LNCaP clone FGC (cell line): ENCODE measurements around the gene ARPC1B.
A peak's percentile ranks its signal among the peaks of the same experiment; 100 is the strongest.
"Not testable (repeated sequence)": the region's sequence is repeated elsewhere in the genome, so short reads cannot be mapped to it uniquely, and the experiment has no call there.

Experiments
- DNase-seq: peaks from one replicate; pipeline ENCODE4 v3.0.0-alpha.2; 2011; ENCODE audit warnings: low read depth
- H3K4me3 ChIP-seq: 2 replicates; pipeline ENCODE4 v1.5.1; 2011; ENCODE audit warnings: mild to moderate bottlenecking, low read depth, low read length, control low read depth
- CTCF ChIP-seq: IDR thresholded peaks from 2 replicates; pipeline ENCODE4 v1.5.1; 2012; ENCODE audit warnings: mild to moderate bottlenecking; ENCODE audit not compliant: control insufficient read depth, insufficient read depth; ENCODE audit errors: extremely low read depth

The ARPC1B gene

DNA sequence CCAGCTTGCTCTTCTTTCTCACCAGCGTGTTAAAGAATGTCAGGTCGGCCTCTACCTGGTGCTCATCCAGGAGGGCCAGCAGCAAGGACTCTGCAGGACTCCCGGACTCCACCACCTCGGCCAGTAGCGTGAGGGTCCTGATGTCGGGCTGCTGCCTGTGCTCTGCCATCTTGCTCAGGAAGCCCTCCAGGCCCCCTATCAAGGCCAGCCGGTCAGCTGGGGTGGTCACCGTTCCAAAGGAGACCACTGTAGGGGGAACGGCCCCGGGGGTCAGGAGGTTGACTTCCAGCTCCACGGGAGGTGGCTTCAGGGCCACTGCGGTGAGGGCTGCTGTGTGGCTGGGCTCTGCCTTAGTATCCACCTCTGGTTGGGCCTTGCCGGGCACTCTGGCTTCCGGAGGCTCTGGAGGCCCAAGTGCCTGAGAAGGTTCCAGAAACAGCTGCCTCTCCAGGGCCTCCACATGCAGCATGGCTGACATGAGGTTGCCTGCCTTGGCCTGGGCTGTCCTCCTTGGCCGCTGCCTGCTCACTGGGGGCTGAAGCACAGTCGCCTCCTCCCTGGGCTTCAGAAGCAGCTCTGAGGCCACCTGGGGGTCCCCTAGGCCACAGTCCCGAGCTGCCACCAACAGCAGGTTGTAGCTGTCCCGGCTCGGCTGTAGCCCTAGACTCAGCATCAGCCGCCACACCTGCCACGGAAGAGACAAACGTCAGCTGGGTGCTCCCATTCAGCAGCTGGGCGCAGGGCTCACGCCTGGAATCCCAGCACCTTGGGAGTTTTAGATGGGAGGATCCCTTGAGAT, 50.6 kb downstream of the ARPC1B start:
- H3K4me3 ChIP-seq = no peak overlapping the region
- no peak for TF ChIP-seq CTCF
- no peak for DNase-seq

- DNase-seq = no peak
- H3K4me3 ChIP-seq = no peak overlapping the region
- no peak for TF ChIP-seq CTCF
Measured at GRCh38 chr7:99428972-99429566, 54.5 kb downstream of the ARPC1B start.

DNA sequence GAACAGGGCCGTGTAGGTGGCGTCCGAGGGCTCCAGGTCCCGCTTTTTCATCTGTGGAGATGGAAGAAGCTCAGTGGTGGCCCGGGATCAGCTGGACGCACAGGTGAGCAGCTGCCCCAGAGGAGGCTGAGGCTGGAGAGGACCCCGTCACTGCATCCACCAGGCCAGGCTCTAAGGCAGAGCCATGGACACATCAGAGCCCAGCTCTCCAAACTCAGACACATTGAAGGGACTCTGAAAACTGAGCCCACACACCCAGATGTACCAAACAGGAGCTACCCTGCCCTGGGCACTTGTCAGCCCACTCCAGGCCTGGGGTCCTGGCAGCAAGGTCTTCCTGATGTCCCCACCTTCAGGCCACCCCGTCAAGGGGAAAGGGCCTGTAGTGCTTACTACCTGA, 55.2 kb downstream of the ARPC1B start:
- no peak for DNase-seq
- no peak for TF ChIP-seq CTCF
- H3K4me3 ChIP-seq = no peak overlapping the region

DNA sequence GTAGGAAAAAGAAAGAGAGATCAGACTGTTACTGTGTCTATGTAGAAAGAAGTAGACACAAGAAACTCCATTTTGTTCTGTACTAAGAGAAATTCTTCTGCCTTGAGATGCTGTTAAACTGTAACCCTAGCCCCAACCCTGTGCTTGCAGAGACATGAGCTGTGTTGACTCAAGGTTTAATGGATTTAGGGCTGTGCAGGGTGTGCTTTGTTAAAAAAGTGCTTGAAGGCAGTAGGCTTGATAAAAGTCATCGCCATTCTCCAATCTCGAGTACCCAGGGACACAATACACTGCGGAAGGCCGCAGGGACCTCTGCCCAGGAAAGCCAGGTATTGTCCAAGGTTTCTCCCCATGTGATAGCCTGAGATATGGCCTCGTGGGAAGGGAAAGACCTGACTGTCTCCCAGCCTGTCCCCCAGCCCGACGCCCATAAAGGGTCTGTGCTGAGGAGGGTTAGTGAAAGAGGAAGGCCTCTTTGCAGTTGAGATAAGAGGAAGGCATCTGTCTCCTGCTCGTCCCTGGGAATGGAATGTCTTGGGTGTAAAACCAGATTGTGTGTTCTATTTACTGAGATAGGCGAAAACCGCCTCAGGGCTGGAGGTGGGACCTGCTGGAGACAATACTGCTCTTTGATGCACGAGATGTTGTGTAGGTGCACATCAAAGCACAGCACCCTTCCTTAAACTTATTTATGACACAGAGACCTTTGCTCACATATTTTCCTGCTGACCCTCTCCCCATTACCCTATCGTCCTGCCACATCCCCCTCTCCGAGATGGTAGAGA, 57.4 kb downstream of the ARPC1B start:
- H3K4me3 ChIP-seq, DNase-seq: not testable (repeated sequence)

GRCh38 chr7:99433158-99433557, 58.6 kb downstream of the ARPC1B start:
- no peak for TF ChIP-seq CTCF
- no peak for DNase-seq
- no peak overlapping the region for H3K4me3 ChIP-seq

DNA sequence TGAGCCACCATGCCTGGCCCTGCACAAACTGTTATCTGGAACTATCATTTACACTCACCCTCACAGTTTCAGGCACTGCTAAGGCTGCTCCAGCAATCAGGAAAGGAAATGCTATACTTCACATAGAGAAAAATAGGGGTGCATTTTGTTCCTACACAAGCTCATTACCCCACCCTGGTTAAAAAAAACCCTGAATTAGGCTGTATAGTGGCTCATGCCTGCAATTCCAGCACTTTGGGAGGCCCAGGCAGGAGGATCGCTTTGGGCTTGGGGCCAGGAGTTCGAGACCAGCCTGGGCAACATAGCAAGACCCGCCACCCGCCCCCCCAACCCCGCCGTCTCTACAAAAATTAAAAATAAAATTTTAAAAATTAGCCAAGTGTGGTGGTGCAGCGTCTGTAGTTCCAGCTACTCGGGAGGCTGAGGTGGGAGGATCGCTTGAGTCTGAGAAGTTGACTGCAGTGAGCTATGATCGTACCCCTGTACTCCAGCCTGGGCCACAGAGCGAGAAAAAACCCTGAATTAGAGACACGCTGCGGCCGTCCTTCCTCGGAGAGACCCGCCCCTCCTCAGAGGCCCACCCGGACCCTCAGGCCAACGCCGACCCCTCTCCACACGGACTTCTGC, 63.5 kb downstream of the ARPC1B start:
- no peak for DNase-seq
- TF ChIP-seq CTCF = no peak

More for the DNA sequence above, 63.5 kb downstream of the ARPC1B start:
- peak overlapping the region; percentile 97 for H3K4me3 ChIP-seq
